ENCODE measurements around the gene CRKL.

DNA sequence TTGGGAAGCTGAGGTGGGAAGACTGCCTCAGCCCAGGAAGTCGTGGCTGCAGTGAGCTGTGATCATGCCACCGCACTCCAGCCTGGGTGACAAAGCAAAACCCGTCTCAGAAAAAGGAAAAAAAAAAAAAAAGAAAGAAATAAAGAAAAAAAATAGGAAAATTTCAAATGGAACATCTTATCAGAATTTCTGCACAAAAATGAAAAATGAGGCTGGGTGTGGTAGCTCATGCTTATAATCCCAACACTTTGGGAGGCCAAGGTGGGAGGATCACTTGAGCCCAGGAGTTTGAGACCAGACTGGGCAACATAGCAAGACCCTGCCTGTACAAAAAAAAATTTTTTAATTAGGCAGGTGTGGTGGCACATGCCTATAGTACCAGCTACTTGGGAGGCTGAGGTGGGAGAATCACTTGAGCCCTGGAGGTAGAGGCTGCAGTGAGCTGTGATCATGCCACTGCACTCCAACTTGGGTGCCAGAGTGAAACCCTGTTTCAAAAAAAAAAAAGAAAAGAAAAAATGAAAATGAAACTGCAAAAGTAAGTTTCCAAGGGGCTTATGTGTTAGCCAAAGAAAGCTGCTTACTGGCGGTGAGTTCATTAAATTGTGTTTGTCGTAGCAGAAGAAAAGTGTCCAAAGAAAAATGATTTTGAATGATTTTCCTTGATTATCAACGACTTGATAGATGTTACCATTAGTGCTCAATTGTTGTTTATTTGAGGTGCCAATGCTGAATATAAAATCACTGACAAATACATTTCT lies 7.5 kb upstream of the CRKL start:
- no peak for TF ChIP-seq RAD21 (IDR thresholded peaks at IDR 0.05)
- TF ChIP-seq, protein P1, sequence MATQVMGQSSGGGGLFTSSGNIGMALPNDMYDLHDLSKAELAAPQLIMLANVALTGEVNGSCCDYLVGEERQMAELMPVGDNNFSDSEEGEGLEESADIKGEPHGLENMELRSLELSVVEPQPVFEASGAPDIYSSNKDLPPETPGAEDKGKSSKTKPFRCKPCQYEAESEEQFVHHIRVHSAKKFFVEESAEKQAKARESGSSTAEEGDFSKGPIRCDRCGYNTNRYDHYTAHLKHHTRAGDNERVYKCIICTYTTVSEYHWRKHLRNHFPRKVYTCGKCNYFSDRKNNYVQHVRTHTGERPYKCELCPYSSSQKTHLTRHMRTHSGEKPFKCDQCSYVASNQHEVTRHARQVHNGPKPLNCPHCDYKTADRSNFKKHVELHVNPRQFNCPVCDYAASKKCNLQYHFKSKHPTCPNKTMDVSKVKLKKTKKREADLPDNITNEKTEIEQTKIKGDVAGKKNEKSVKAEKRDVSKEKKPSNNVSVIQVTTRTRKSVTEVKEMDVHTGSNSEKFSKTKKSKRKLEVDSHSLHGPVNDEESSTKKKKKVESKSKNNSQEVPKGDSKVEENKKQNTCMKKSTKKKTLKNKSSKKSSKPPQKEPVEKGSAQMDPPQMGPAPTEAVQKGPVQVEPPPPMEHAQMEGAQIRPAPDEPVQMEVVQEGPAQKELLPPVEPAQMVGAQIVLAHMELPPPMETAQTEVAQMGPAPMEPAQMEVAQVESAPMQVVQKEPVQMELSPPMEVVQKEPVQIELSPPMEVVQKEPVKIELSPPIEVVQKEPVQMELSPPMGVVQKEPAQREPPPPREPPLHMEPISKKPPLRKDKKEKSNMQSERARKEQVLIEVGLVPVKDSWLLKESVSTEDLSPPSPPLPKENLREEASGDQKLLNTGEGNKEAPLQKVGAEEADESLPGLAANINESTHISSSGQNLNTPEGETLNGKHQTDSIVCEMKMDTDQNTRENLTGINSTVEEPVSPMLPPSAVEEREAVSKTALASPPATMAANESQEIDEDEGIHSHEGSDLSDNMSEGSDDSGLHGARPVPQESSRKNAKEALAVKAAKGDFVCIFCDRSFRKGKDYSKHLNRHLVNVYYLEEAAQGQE (IDR thresholded peaks at IDR 0.05) = no peak
- TF ChIP-seq, protein P2, sequence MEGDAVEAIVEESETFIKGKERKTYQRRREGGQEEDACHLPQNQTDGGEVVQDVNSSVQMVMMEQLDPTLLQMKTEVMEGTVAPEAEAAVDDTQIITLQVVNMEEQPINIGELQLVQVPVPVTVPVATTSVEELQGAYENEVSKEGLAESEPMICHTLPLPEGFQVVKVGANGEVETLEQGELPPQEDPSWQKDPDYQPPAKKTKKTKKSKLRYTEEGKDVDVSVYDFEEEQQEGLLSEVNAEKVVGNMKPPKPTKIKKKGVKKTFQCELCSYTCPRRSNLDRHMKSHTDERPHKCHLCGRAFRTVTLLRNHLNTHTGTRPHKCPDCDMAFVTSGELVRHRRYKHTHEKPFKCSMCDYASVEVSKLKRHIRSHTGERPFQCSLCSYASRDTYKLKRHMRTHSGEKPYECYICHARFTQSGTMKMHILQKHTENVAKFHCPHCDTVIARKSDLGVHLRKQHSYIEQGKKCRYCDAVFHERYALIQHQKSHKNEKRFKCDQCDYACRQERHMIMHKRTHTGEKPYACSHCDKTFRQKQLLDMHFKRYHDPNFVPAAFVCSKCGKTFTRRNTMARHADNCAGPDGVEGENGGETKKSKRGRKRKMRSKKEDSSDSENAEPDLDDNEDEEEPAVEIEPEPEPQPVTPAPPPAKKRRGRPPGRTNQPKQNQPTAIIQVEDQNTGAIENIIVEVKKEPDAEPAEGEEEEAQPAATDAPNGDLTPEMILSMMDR (IDR thresholded peaks at IDR 0.05; ENCODE audit: low read depth, low read length, missing input control) = no peak
- no peak for TF ChIP-seq HNF4A (conservative IDR thresholded peaks at IDR 0.05)
- TF ChIP-seq, protein P3, sequence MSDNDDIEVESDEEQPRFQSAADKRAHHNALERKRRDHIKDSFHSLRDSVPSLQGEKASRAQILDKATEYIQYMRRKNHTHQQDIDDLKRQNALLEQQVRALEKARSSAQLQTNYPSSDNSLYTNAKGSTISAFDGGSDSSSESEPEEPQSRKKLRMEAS (IDR thresholded peaks at IDR 0.05) = no peak
- TF ChIP-seq FOXA1 (IDR thresholded peaks at IDR 0.05) = no peak
- TF ChIP-seq SP1 (IDR thresholded peaks at IDR 0.05) = no peak
- no peak for TF ChIP-seq RXRA (IDR thresholded peaks at IDR 0.05)
- TF ChIP-seq, protein P4, sequence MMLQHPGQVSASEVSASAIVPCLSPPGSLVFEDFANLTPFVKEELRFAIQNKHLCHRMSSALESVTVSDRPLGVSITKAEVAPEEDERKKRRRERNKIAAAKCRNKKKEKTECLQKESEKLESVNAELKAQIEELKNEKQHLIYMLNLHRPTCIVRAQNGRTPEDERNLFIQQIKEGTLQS (IDR thresholded peaks at IDR 0.05) = no peak
- TF ChIP-seq JUND (IDR thresholded peaks at IDR 0.05) = no peak
- TF ChIP-seq YY1 (IDR thresholded peaks at IDR 0.05) = no peak

Measured in liver (tissue), 3 donors.